ENCODE data around the gene GARS1. TPM values are rescaled to one million over a fixed set of nuclear protein-coding genes. Genes with fewer than 3 reads are reported as not detected.

The GARS1 gene
- polyA plus RNA-seq, 3 donors = 46.0 to 68.4 (median 48.6) TPM

DNA sequence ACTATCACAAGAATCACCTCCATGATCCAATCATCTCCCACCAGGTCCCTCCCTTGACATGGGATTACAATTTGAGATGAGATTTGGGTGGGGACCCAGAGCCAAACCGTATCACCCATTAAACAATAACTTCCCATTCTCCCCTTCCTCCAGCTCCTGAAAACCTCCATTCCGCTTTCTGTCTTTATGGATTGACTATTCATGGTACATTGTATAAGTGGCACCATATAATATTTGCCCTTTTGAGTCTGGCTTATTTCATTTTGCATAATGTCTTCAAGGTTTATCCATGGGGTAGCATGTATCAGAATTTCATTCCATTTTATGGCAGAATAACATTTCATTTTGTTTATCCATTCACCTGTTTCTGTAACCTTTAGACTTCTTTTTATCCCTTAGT, 39.2 kb upstream of the GARS1 start:
- H3K9ac ChIP-seq (ENCODE audit: insufficient read depth, low read length, poor library complexity, severe bottlenecking) = no peak overlapping the region
- intact Hi-C loops (cut with micrococcal nuclease) = no loop called here
- H3K9me3 Mint-ChIP-seq = no peaks in the 10 kb centered on the region
- no CpG with 5 or more reads among the region's 2 CpGs for WGBS (ENCODE audit: insufficient coverage)
- peaks cover 15% of the 10 kb centered on the region for H3K4me1 Mint-ChIP-seq
- peaks cover 11 to 13% of the 10 kb centered on the region in 2 donors for H3K4me1 ChIP-seq (ENCODE audit: control insufficient read depth in 1 of 2, insufficient read depth in 2 of 2, low read length in 2 of 2)
- no peaks in the 10 kb centered on the region for H3K27me3 ChIP-seq (ENCODE audit: control insufficient read depth in 2 of 2, insufficient read depth in 2 of 2, low read length in 2 of 2)
- H3K9me3 ChIP-seq (replicated peaks in 1 of 2; ENCODE audit: control insufficient read depth in 1 of 2, insufficient read depth in 1 of 2, low read length in 2 of 2) = no peaks in the 10 kb centered on the region
- no peak overlapping the region for H2AFZ ChIP-seq (ENCODE audit: insufficient read depth, low read depth, low read length, poor library complexity, severe bottlenecking)
- no peak overlapping the region for H3K4me3 ChIP-seq (replicated peaks in 1 of 3; ENCODE audit: low read depth in 2 of 3, low read length in 3 of 3)
- H3K36me3 Mint-ChIP-seq = peaks cover 19 to 23% of the 10 kb centered on the region in 2 donors
- H3K27ac ChIP-seq (ENCODE audit: low read depth in 1 of 2, low read length in 2 of 2) = no peak overlapping the region
- TF ChIP-seq, protein P1, sequence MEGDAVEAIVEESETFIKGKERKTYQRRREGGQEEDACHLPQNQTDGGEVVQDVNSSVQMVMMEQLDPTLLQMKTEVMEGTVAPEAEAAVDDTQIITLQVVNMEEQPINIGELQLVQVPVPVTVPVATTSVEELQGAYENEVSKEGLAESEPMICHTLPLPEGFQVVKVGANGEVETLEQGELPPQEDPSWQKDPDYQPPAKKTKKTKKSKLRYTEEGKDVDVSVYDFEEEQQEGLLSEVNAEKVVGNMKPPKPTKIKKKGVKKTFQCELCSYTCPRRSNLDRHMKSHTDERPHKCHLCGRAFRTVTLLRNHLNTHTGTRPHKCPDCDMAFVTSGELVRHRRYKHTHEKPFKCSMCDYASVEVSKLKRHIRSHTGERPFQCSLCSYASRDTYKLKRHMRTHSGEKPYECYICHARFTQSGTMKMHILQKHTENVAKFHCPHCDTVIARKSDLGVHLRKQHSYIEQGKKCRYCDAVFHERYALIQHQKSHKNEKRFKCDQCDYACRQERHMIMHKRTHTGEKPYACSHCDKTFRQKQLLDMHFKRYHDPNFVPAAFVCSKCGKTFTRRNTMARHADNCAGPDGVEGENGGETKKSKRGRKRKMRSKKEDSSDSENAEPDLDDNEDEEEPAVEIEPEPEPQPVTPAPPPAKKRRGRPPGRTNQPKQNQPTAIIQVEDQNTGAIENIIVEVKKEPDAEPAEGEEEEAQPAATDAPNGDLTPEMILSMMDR (IDR thresholded peaks at IDR 0.05) = no peak
- peaks cover 0 to 1% (median 0%) of the 10 kb centered on the region in 3 donors for H3K27me3 Mint-ChIP-seq (ENCODE audit: low read depth in 3 of 3)
- no peak for DNase-seq
- no peaks in the 10 kb centered on the region for H3K79me2 ChIP-seq (ENCODE audit: insufficient read depth, low read length)
- H3K4me3 Mint-ChIP-seq = no peak overlapping the region
- H4K20me1 ChIP-seq (ENCODE audit: insufficient read depth, low read length) = peaks cover 13% of the 10 kb centered on the region
- H3K4me2 ChIP-seq (replicated peaks; ENCODE audit: extremely low read depth, low read length, poor library complexity, severe bottlenecking) = no peak overlapping the region
- no peak overlapping the region for H3K27ac Mint-ChIP-seq
- H3K36me3 ChIP-seq (replicated peaks in 1 of 2; ENCODE audit: control insufficient read depth in 1 of 2, insufficient read depth in 2 of 2, low read length in 2 of 2) = peaks cover 31 to 59% of the 10 kb centered on the region in 2 donors

DNA sequence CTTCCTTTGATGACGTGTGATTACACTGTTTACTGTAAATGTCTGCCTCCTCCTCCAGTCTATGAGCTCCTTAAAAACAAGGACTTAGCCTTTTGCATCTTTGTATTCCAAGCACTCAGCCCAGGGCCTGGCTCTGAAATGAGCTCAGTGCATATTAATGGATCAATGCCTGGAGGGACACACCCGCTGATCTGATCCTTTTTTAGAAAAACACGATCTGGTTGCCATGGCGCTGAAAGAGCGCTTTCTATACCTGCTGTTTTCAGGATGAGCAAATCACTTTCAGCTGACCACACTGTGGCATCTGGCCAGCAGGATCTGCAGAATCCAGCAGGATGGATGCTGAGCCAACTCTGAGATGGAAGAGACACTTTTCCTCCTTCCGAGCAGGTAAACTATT, 37.8 kb upstream of the GARS1 start:
- H3K27ac ChIP-seq (ENCODE audit: low read depth in 1 of 2, low read length in 2 of 2) = no peak overlapping the region
- H3K4me3 Mint-ChIP-seq = no peak overlapping the region
- no peaks in the 10 kb centered on the region for H3K79me2 ChIP-seq (ENCODE audit: insufficient read depth, low read length)
- TF ChIP-seq, protein P1 (IDR thresholded peaks at IDR 0.05) = no peak
- peaks cover 2% of the 10 kb centered on the region for H3K4me1 Mint-ChIP-seq
- H2AFZ ChIP-seq (ENCODE audit: insufficient read depth, low read depth, low read length, poor library complexity, severe bottlenecking) = no peak overlapping the region
- H3K27me3 ChIP-seq (ENCODE audit: control insufficient read depth in 2 of 2, insufficient read depth in 2 of 2, low read length in 2 of 2) = no peaks in the 10 kb centered on the region
- peaks cover 13% of the 10 kb centered on the region for H4K20me1 ChIP-seq (ENCODE audit: insufficient read depth, low read length)
- H3K9me3 Mint-ChIP-seq = no peaks in the 10 kb centered on the region
- no peaks in the 10 kb centered on the region for H3K4me1 ChIP-seq (ENCODE audit: control insufficient read depth in 1 of 2, insufficient read depth in 2 of 2, low read length in 2 of 2)
- H3K27me3 Mint-ChIP-seq (ENCODE audit: low read depth in 3 of 3) = no peaks in the 10 kb centered on the region
- intact Hi-C loops (cut with micrococcal nuclease) = no loop called here
- H3K9ac ChIP-seq (ENCODE audit: insufficient read depth, low read length, poor library complexity, severe bottlenecking) = no peak overlapping the region
- DNase-seq = no peak
- peaks cover 27 to 32% of the 10 kb centered on the region in 2 donors for H3K36me3 Mint-ChIP-seq
- no peak overlapping the region for H3K27ac Mint-ChIP-seq
- peaks cover 36 to 72% of the 10 kb centered on the region in 2 donors for H3K36me3 ChIP-seq (replicated peaks in 1 of 2; ENCODE audit: control insufficient read depth in 1 of 2, insufficient read depth in 2 of 2, low read length in 2 of 2)
- H3K4me3 ChIP-seq (replicated peaks in 1 of 3; ENCODE audit: low read depth in 2 of 3, low read length in 3 of 3) = no peak overlapping the region
- H3K9me3 ChIP-seq (replicated peaks in 1 of 2; ENCODE audit: control insufficient read depth in 1 of 2, insufficient read depth in 1 of 2, low read length in 2 of 2) = no peaks in the 10 kb centered on the region
- 98% methylated on average over 5 of the region's 6 CpGs for WGBS (ENCODE audit: insufficient coverage)
- no peak overlapping the region for H3K4me2 ChIP-seq (replicated peaks; ENCODE audit: extremely low read depth, low read length, poor library complexity, severe bottlenecking)

All from CD14-positive monocyte (primary cell).